ENCODE measurements around the gene GALNT2. TPM values are rescaled to one million over a fixed set of nuclear protein-coding genes. Genes with fewer than 3 reads are reported as not detected.

The GALNT2 gene
- polyA plus RNA-seq, 3 donors from 2014 or later: 18.5 to 30.0 (median 22.5) TPM

GRCh38 chr1:230163205-230163604 lies 96.2 kb downstream of the GALNT2 start:
- no peak for DNase-seq
- Mint-ChIP-seq H3K4me1 (peaks cover 15 to 38% of the 10 kb centered on the region in 2 donors), H3K9me3 (no peaks in the 10 kb centered on the region), H3K27ac (peak overlapping the region in 1 of 6 donors; percentile 53), H3K27me3 (ENCODE audit: low read depth in 3 of 3) (no peaks in the 10 kb centered on the region), H3K36me3 (peaks cover 0 to 3% (median 0%) of the 10 kb centered on the region in 3 donors), H3K4me3 (no peak overlapping the region)

- Mint-ChIP-seq H3K4me1 (peaks cover 16 to 35% of the 10 kb centered on the region in 2 donors), H3K9me3 (no peaks in the 10 kb centered on the region), H3K27ac (no peak overlapping the region), H3K4me3 (no peak overlapping the region), H3K36me3 (peaks cover 0 to 3% (median 0%) of the 10 kb centered on the region in 3 donors), H3K27me3 (ENCODE audit: low read depth in 3 of 3) (no peaks in the 10 kb centered on the region)
- no peak for DNase-seq
Measured at GRCh38 chr1:230163719-230164118, 96.7 kb downstream of the GALNT2 start.

GRCh38 chr1:230165536-230165935 lies 98.5 kb downstream of the GALNT2 start:
- Mint-ChIP-seq H3K36me3 (no peaks in the 10 kb centered on the region), H3K4me3 (no peak overlapping the region), H3K27me3 (ENCODE audit: low read depth in 3 of 3) (no peaks in the 10 kb centered on the region), H3K4me1 (peaks cover 24 to 40% of the 10 kb centered on the region in 2 donors), H3K9me3 (no peaks in the 10 kb centered on the region), H3K27ac (peak overlapping the region in 1 of 6 donors; percentile 31)
- no peak for DNase-seq

- Mint-ChIP-seq H3K9me3 (no peaks in the 10 kb centered on the region), H3K4me3 (no peak overlapping the region), H3K36me3 (no peaks in the 10 kb centered on the region), H3K4me1 (peaks cover 22 to 44% of the 10 kb centered on the region in 2 donors), H3K27ac (peak overlapping the region in 4 of 6 donors; percentile 20 to 73 (median 53)), H3K27me3 (ENCODE audit: low read depth in 3 of 3) (no peaks in the 10 kb centered on the region)
- DNase-seq: no peak
Measured at GRCh38 chr1:230166366-230167132, 99.5 kb downstream of the GALNT2 start.

- no peaks in the 10 kb centered on the region for H3K27me3 Mint-ChIP-seq (ENCODE audit: low read depth in 3 of 3)
- H3K27ac Mint-ChIP-seq: peak overlapping the region in 2 of 6 donors; percentile 8 to 70
- peak; percentile 52 to 53 (median 53) for DNase-seq
- peaks cover 22 to 42% of the 10 kb centered on the region in 2 donors for H3K4me1 Mint-ChIP-seq
- H3K4me3 Mint-ChIP-seq: peak overlapping the region in 1 of 5 donors; percentile 9
- H3K36me3 Mint-ChIP-seq: no peaks in the 10 kb centered on the region
- no peaks in the 10 kb centered on the region for H3K9me3 Mint-ChIP-seq
Measured at GRCh38 chr1:230167419-230167852, 100.4 kb downstream of the GALNT2 start.

- Mint-ChIP-seq H3K27ac (peak overlapping the region; percentile 4 to 81 (median 55)), H3K27me3 (ENCODE audit: low read depth in 3 of 3) (no peaks in the 10 kb centered on the region), H3K9me3 (no peaks in the 10 kb centered on the region), H3K4me3 (peak overlapping the region; percentile 65 to 80 (median 74)), H3K4me1 (peaks cover 22 to 47% of the 10 kb centered on the region in 2 donors), H3K36me3 (peaks cover 0 to 8% (median 4%) of the 10 kb centered on the region in 3 donors)
- DNase-seq: peak in 1 of 3 donors; percentile 24
Measured at GRCh38 chr1:230169454-230170152, 102.6 kb downstream of the GALNT2 start.

- no peaks in the 10 kb centered on the region for H3K9me3 Mint-ChIP-seq
- DNase-seq: no peak
- H3K4me3 Mint-ChIP-seq: peak overlapping the region in 4 of 5 donors; percentile 65 to 80 (median 75)
- H3K27me3 Mint-ChIP-seq (ENCODE audit: low read depth in 3 of 3): no peaks in the 10 kb centered on the region
- peak overlapping the region; percentile 4 to 81 (median 52) for H3K27ac Mint-ChIP-seq
- peaks cover 25 to 53% of the 10 kb centered on the region in 2 donors for H3K4me1 Mint-ChIP-seq
- H3K36me3 Mint-ChIP-seq: peaks cover 0 to 8% (median 4%) of the 10 kb centered on the region in 3 donors
Measured at GRCh38 chr1:230170153-230170547, 103.1 kb downstream of the GALNT2 start.

- peaks cover 26 to 57% of the 10 kb centered on the region in 2 donors for H3K4me1 Mint-ChIP-seq
- peak overlapping the region in 5 of 6 donors; percentile 14 to 81 (median 70) for H3K27ac Mint-ChIP-seq
- peak overlapping the region in 1 of 5 donors; percentile 19 for H3K4me3 Mint-ChIP-seq
Measured at GRCh38 chr1:230170622-230171021, 103.6 kb downstream of the GALNT2 start.

GRCh38 chr1:230171356-230172015 lies 104.4 kb downstream of the GALNT2 start:
- Mint-ChIP-seq H3K27me3 (ENCODE audit: low read depth in 3 of 3) (peaks cover 0 to 1% (median 0%) of the 10 kb centered on the region in 3 donors), H3K4me1 (peaks cover 35 to 64% of the 10 kb centered on the region in 2 donors), H3K9me3 (no peaks in the 10 kb centered on the region), H3K27ac (peak overlapping the region in 1 of 6 donors; percentile 17), H3K4me3 (no peak overlapping the region), H3K36me3 (peaks cover 0 to 8% (median 4%) of the 10 kb centered on the region in 3 donors)
- DNase-seq: no peak

More at GRCh38 chr1:230170622-230171021, 103.6 kb downstream of the GALNT2 start:
- DNase-seq: no peak
- Mint-ChIP-seq H3K9me3 (no peaks in the 10 kb centered on the region), H3K36me3 (peaks cover 0 to 8% (median 4%) of the 10 kb centered on the region in 3 donors), H3K27me3 (ENCODE audit: low read depth in 3 of 3) (no peaks in the 10 kb centered on the region)

GRCh38 chr1:230172016-230172537 lies 105.0 kb downstream of the GALNT2 start:
- Mint-ChIP-seq H3K4me3 (no peak overlapping the region), H3K4me1 (peaks cover 40 to 65% of the 10 kb centered on the region in 2 donors), H3K27ac (no peak overlapping the region), H3K9me3 (no peaks in the 10 kb centered on the region), H3K27me3 (ENCODE audit: low read depth in 3 of 3) (peaks cover 0 to 4% (median 0%) of the 10 kb centered on the region in 3 donors), H3K36me3 (peaks cover 0 to 8% (median 4%) of the 10 kb centered on the region in 3 donors)
- DNase-seq: no peak

- H3K4me3 Mint-ChIP-seq: no peak overlapping the region
- H3K27me3 Mint-ChIP-seq (ENCODE audit: low read depth in 3 of 3): peaks cover 0 to 4% (median 0%) of the 10 kb centered on the region in 3 donors
- peaks cover 0 to 8% (median 7%) of the 10 kb centered on the region in 3 donors for H3K36me3 Mint-ChIP-seq
- H3K4me1 Mint-ChIP-seq: peaks cover 50 to 71% of the 10 kb centered on the region in 2 donors
- H3K27ac Mint-ChIP-seq: peak overlapping the region in 2 of 6 donors; percentile 8 to 9
- no peaks in the 10 kb centered on the region for H3K9me3 Mint-ChIP-seq
- DNase-seq: no peak
Measured at GRCh38 chr1:230173187-230173975, 106.3 kb downstream of the GALNT2 start.

GRCh38 chr1:230174041-230174440 lies 107.0 kb downstream of the GALNT2 start:
- Mint-ChIP-seq H3K4me1 (peaks cover 46 to 68% of the 10 kb centered on the region in 2 donors), H3K9me3 (no peaks in the 10 kb centered on the region), H3K36me3 (peaks cover 0 to 8% (median 8%) of the 10 kb centered on the region in 3 donors), H3K27ac (peak overlapping the region in 3 of 6 donors; percentile 29 to 57 (median 36)), H3K27me3 (ENCODE audit: low read depth in 3 of 3) (peaks cover 0 to 4% (median 0%) of the 10 kb centered on the region in 3 donors), H3K4me3 (no peak overlapping the region)
- no peak for DNase-seq
